OCI-LY7 (cell line): ENCODE measurements around the gene SSBP2.

ENCODE experiments used
- CTCF ChIP-seq: fragments of 200-600 bp; sonication (generic); conservative IDR thresholded peaks from 2 replicates; pipeline ENCODE4 v1.5.1; 2014; ENCODE audit warnings: mild to moderate bottlenecking, antibody characterized with exemption, low read length, moderate library complexity, mixed read lengths
- EZH2phosphoT487 ChIP-seq: fragments of 200-600 bp; sonication (generic); IDR thresholded peaks from 2 replicates; pipeline ENCODE4 v1.6.1; 2018; ENCODE audit warnings: low read depth, borderline replicate concordance, mild to moderate bottlenecking, mixed run types, antibody characterized with exemption, low read length, moderate library complexity, mixed read lengths

GRCh38 chr5:81740758-81741157, 10.1 kb downstream of the SSBP2 start:
- TF ChIP-seq CTCF (no peak), EZH2phosphoT487 (no peak)
